Renal pelvis (tissue), 12 donors: Measurements from ENCODE around the gene XAB2. TPM values are rescaled to one million over a fixed set of nuclear protein-coding genes. Genes with fewer than 3 reads are reported as not detected.

ENCODE experiments used
- DNase-seq: peaks from one replicate; pipeline ENCODE4 v3.0.0-alpha.2; 2013
- long read RNA-seq, 16 experiments: transcript quantifications; one replicate each; lab custom pipeline, GENCODE V29; 2026
- polyA plus RNA-seq, 3 donors: library from polyadenylated mRNA; unstranded; fragments of 120-200 nt; gene quantifications; one replicate each; pipeline ENCODE4 v1.2.1, GENCODE V29; 2013; ENCODE audit not compliant: insufficient read length in 3 of 3

Gene XAB2
- 10 to 100 TPM; 37.5 to 47.5 (median 44.2) TPM for polyA plus RNA-seq
- long read RNA-seq, donor 1, transcript XAB2-201 (19 exons, 2,667 nt) = major isoform, 11 of 204 reads
- long read RNA-seq, donor 1, partial matches to known transcripts = 37 of 204 reads
- long read RNA-seq, donor 1, other reads (novel, unspliced or antisense) = 156 of 204 reads
- long read RNA-seq, donor 2, transcript XAB2-201 (19 exons, 2,667 nt) = major isoform, 11 of 11 reads
- long read RNA-seq, donor 2, partial matches to known transcripts = 0 of 11 reads
- long read RNA-seq, donor 2, other reads (novel, unspliced or antisense) = 0 of 11 reads
- long read RNA-seq, donor 3, partial matches to known transcripts = 7 of 11 reads
- long read RNA-seq, donor 3, other reads (novel, unspliced or antisense) = 0 of 11 reads
- long read RNA-seq, donor 4, transcript XAB2-201 (19 exons, 2,667 nt) = major isoform, 15 of 24 reads
- long read RNA-seq, donor 4, partial matches to known transcripts = 9 of 24 reads
- long read RNA-seq, donor 4, other reads (novel, unspliced or antisense) = 0 of 24 reads
- long read RNA-seq, donor 5, partial matches to known transcripts = 0 of 4 reads
- long read RNA-seq, donor 5, other reads (novel, unspliced or antisense) = 0 of 4 reads
- long read RNA-seq, donor 6, transcript XAB2-201 (19 exons, 2,667 nt) = major isoform, 7 of 8 reads
- long read RNA-seq, donor 6, partial matches to known transcripts = 0 of 8 reads
- long read RNA-seq, donor 6, other reads (novel, unspliced or antisense) = 0 of 8 reads
- long read RNA-seq, donor 7, transcript XAB2-201 (19 exons, 2,667 nt) = major isoform, 14 of 14 reads
- long read RNA-seq, donor 7, partial matches to known transcripts = 0 of 14 reads
- long read RNA-seq, donor 7, other reads (novel, unspliced or antisense) = 0 of 14 reads
- long read RNA-seq, donor 8, transcript XAB2-201 (19 exons, 2,667 nt) = major isoform, 6 of 6 reads
- long read RNA-seq, donor 8, partial matches to known transcripts = 0 of 6 reads
- long read RNA-seq, donor 8, other reads (novel, unspliced or antisense) = 0 of 6 reads
- long read RNA-seq, donor 9, transcript XAB2-201 (19 exons, 2,667 nt) = major isoform, 6 of 14 reads
- long read RNA-seq, donor 9, partial matches to known transcripts = 8 of 14 reads
- long read RNA-seq, donor 9, other reads (novel, unspliced or antisense) = 0 of 14 reads
- long read RNA-seq, donor 10, partial matches to known transcripts = 8 of 94 reads
- long read RNA-seq, donor 10, other reads (novel, unspliced or antisense) = 82 of 94 reads
- long read RNA-seq, donor 11, transcript XAB2-201 (19 exons, 2,667 nt) = major isoform, 8 of 130 reads
- long read RNA-seq, donor 11, partial matches to known transcripts = 10 of 130 reads
- long read RNA-seq, donor 11, other reads (novel, unspliced or antisense) = 111 of 130 reads
- long read RNA-seq, donor 12, transcript XAB2-201 (19 exons, 2,667 nt) = major isoform, 12 of 135 reads
- long read RNA-seq, donor 12, partial matches to known transcripts = 110 of 135 reads
- long read RNA-seq, donor 12, other reads (novel, unspliced or antisense) = 13 of 135 reads
- long read RNA-seq, donor 13, partial matches to known transcripts = 0 of 6 reads
- long read RNA-seq, donor 13, other reads (novel, unspliced or antisense) = 5 of 6 reads
- long read RNA-seq, donor 14 = 0 reads
- long read RNA-seq, donor 15 = 0 reads
- long read RNA-seq, donor 16, transcript XAB2-201 (19 exons, 2,667 nt) = major isoform, 5 of 13 reads
- long read RNA-seq, donor 16, partial matches to known transcripts = 8 of 13 reads
- long read RNA-seq, donor 16, other reads (novel, unspliced or antisense) = 0 of 13 reads

DNA sequence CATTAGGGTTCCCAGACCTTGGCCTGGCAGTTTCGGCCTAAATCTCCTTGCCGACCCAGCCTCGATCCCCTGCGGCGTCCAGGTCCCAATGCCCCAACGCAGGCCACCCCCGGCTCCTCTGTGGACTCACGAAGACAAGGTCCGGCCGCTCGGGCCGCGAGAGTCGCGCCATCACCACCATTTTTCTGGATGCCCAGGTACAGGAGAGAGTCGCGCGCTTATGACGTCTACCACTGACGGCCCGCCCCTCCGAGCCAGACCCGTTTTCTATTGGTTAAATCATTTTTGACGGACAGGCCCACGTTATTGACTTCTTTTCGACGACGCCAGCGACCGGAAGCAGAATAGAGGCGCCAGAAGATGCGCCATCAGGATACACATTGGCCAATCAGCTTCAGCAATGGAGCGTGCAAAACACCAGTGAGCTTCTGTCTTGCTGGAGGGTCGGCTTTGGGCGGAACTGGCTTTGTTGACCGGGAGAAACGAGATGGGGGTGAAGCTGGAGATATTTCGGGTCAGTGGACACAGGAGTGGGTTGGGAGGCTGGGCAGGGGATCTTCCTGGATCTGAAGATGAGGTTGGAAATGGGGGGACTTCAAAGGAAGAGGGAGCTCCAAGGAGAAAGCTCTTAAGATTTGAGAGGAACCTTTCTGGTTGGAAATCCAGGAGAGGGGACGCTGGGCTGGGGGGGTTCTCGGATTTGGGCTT lies at the start of gene XAB2, which contains the start of gene PET100:
Gene XAB2, minus strand, starts transcription at position 199 of the 708 bp plus-strand sequence. Its CDS starts 18 bp downstream, at position 181.
Gene PET100, plus strand, starts transcription at position 447 of the 708 bp plus-strand sequence. Its CDS starts 41 bp downstream, at position 488.
- DNase-seq = peak; percentile 99

DNA sequence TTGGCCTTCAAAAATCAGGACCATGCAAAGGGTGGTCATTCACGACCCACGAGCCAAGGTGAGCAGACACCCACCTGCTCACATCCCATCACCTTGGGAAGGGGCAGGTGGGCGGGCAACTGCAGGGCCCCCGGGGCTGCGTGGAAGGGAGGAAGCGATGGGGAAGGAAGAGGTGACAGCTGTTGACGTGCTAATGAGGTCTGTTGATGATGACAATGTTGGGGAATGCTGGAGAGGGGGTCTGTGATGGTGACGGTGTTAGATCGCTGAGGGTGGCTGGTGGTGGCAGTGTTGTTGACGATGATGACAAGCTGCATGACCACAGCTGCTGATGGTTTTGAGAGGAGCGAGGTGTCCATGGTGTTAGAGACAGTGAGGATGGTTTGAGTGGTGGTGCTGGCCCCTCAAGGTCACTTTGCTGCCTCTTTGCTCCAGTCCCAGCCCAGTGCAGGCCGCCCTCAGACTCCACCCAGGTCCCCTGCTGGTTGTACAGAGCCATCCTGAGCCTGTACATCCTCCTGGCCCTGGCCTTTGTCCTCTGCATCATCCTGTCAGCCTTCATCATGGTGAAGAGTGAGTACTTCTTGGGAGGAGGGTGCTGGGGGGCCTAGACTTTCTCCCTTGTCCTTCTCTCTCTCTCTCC lies 48.4 kb upstream of the XAB2 start:
- DNase-seq = no peak

DNA sequence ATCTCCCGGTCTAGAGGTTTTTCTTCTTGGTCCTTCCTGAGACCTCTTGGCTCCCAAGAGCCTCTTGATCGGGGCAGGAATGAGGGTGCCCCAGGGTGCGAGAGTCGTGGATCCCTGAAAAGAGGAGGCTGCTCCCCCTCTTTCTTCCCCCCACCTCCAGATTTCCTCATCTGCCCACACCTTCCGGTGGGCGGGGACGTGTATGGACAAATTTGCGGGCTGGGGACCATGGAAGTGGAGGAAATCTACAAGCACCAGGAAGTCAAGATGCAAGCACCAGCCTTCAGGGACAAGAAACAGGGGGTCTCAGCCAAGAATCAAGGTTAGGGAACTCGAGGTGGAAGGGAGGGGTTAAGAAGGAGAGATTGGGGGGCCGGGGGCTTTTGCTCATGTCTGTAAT lies 47.5 kb upstream of the XAB2 start, which contains the start of gene MCEMP1:
Gene MCEMP1, plus strand, starts transcription at position 237 of the 400 bp plus-strand sequence. Its CDS starts 31 bp downstream, at position 268.
- no peak for DNase-seq

DNA sequence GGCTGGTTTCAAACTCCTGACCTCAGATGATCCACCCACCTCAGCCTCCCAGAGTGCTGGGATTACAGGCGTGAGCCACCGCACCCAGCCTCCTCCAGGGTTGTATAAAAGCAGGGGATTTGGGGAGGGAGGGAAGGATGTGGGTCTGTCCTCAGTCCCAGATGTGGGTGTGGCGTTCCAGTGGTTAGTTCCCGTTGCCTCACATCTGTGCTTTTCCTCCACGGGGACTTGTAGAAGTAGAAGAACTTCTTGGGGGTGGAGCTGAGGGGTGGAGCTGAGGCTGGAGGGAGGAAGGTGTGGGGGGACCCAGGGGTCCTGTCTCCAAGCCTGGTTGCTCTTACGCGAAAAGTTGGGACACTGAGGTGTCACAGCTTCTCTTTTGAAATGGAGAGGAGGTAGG lies 47.0 kb upstream of the XAB2 start:
- no peak for DNase-seq

DNA sequence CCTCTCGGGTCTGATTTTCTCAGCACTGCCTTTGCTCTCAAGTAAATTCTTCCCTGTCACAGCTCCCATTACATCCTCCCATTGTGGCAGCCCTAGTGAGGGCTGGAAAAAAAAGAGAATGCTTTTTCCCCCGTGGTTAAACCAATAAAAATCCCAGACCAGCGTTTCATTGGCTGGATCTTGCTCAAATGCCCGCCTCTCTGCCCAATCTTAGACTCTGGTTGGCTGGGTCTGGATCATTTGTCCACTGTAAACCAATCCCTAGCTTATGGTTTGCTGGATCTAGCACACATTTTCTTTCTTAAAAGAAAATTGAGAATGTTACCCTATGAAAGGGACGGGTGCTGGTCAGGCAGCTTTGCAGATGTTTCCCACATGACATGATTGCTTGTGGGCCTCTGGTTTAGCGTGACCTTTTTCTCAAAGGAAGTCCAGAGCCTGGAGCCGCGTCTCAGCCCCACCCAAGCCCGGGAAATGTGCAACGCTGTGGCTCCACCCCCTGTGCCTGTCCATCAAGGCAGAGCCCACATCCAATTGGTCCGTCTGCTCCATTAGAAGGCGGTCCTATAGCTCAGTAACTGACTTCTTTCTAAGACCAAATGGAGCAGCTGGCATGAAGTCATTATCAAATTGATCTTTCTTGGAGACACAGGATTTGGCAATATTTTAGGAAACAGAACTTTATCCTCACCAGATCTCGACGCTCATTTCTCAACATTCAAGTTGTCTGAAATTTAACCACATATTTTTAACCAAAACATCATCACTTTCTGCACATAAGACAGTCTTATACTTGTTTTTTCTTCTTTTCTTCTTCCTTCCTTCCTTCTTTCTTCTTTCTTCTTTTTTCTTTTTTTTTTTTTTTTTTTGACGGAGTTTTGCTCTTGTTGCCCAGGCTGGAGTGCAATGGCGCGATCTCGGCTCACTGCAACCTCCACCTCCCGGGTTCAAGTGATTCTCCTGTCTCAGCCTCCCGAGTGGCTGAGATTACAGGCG lies 45.0 kb upstream of the XAB2 start:
- DNase-seq = no peak

DNA sequence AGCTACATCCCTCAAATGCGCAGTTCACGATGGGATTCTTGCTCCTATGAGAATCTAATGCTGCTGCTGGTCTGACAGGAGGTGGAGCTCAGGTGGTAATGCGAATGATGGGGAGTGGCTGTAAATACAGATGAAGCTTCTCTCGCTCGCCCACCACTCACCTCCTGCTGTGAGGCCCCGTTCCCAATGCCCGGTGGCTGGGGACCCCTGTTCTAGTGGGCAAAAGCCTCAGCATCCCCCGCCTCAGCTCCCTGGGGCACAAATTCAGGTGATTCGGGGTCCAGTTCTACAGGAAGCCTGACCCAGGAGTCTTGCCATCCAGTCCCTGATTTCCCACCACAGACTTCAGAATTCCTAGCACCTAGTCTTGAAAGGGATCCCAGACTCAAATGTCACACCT lies 43.2 kb upstream of the XAB2 start:
- no peak for DNase-seq

DNA sequence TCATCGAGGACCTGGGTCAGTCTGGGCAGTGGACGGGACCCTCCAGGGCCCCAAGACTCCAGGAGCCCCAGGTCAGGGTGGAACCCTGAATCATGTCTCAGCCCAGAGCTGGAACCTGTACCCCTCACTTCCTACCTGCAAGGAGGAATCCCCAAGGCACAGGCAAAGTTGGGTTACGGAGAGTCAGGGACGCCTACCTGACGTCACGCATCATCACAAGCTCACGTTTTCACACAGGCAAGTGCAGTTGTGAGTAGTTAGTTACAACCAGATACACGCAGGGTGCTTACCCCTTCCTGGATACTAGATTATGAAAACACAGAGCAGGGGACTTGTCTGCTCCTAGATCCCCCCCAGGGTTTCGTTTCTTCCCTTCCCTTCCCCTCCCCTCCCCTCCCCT lies 41.4 kb upstream of the XAB2 start:
- DNase-seq = no peak

DNA sequence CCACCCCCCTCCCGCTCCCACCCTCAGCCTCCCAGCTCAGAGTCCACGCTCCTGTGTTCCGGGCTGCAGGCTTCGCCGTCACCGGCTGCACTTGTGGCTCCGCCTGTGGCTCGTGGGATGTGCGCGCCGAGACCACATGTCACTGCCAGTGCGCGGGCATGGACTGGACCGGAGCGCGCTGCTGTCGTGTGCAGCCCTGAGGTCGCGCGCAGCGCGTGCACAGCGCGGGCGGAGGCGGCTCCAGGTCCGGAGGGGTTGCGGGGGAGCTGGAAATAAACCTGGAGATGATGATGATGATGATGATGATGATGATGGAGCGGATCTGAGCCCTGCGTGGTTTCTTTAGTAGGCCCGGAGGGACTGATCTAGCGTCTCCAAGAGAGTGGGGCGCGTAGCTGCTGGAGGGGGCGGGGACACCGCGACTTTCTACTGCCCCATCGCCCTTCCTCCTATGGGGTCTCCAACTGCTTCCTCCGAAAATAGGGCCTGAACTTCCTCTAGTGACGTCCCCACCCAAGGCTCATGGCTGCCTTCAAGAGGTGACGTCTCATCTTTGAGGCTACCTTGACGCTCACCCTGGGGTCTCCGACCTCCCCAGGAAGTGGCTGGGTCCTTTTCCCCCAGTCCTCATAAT lies 40.9 kb upstream of the XAB2 start:
- peak; percentile 27 for DNase-seq

DNA sequence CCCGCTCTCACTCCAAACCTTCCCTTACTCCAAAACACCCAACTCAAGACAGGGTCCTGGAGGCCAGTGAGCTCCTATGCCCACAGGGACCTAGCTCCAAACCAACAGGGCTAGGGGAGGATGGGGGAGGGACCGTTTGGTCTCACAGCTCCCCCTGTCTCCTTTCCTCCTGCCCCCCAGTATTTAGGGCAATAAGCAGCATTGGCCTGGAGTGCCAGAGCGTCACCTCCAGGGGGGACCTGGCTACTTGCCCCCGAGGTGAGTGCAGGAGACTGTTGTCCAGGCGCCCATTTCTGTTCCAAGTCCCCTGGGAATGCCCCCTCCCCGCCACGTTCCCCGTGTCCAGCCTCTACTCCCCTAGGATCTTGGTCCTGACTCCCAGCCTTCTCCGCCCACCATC lies 40.3 kb upstream of the XAB2 start:
- DNase-seq = no peak

DNA sequence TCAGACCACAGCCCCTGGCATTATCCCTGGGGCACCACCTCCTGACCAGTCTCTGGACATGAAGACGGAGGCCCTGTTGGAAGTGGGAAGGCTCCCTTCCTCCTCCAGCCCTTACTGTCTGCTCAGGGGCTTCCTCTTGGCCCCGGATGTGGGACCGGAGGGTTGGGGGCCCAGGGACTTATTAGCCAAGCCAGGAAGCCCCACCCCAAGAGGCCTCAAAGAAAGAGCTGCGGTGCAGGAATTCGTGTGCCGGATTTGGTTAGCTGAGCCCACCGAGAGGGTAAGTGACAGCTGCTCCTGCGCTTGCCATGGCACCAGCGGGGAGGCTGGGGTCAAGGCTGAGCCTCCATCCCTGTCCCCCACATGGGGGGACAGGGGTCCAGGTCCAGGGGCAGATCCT lies 39.5 kb upstream of the XAB2 start, which contains the start of gene RETN:
Gene RETN, plus strand, starts transcription at position 208 of the 400 bp plus-strand sequence. CDS start 278 bp downstream, outside the sequence.
- DNase-seq = no peak

DNA sequence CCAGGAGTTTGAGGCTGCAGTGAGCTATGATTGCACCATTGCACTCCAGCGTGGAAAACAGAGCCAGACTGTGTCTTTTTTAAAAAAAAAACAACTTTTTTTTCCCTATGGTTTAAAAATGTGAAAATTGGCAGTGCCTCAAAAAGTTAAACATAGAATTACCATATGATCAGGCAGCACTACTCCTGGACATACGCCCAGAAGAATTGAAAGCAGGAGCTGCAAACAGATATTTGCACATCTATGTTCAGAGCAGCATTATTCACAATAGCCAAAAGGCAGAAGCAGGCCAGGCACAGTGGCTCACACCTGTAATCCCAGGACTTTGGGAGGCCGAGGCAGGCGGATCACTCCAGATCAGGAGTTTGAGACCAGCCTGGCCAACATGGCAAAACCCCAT lies 35.7 kb upstream of the XAB2 start:
- DNase-seq = no peak

DNA sequence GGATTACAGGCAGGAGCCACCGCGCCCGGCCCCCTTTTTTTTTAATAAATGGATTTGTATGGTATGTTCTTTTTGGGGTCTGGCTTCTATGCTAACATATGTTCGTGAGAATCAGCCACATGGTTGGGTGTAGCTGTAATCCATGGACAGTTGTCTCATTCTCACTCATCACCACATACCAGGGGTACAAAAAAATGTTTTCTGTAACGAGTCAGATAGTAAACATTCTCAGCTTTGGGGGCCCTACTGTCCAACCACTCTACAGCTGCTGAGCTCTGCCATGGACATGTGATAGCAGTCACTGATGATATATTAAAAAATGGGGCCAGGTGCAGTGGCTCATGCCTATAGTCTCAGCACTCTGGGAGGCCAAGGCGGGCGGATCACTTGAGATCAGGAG lies 34.4 kb upstream of the XAB2 start:
- no peak for DNase-seq

DNA sequence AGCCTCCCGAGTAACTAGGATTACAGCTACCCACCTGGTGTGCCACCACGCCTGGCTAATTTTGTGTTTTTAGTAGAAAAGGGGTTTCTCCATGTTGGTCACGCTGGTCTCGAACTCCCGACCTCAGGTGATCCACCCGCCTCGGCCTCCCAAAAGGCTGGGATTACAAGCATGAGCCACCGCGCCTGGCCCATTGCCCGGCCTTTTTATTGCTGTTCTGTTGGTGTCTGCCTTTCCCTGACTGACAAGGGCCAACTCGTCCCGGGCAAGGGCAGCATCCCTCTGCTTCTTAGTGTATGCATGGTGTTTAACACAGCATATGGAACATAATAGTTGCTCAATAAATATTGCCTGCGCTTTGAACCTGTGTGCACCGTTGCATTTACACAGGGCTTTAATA lies 33.3 kb upstream of the XAB2 start:
- DNase-seq = no peak

DNA sequence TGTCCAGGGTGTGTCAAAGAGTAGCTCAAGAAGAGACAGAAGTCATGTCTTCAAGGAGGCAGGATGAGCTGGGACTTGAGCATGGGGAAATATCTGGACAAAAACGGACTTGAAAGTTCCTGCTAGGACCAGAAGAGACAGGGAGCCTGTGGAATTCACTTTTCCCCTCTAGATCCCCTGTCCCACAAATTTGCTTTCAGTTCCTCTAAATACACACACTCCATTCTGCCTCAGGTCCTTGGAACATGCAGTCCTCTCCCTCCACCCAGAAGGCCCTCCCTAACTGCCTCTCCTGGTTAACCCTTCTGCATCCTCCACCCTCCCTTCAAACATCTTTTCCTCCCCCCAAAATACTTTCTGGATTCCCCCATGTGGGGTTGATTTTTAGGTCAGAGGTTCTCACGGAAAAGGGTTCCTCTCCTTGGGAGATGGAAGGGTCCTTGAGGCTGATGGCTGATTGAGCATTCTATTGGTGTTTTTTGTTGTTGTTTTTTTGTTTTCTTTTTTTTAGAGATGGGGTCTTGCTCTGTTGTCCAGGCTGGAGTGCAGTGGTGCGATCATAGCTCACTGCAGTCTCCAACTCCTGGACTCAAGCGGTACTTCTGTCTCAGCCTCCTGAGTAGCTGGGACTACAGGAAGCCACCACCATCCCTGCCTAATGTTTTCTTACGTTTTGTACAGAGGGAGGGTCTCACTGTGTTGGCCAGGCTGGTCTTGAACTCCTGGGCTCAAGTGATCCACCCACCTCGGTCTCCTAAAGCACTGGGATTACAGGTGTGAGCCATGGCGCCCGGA lies 32.6 kb upstream of the XAB2 start:
- no peak for DNase-seq

DNA sequence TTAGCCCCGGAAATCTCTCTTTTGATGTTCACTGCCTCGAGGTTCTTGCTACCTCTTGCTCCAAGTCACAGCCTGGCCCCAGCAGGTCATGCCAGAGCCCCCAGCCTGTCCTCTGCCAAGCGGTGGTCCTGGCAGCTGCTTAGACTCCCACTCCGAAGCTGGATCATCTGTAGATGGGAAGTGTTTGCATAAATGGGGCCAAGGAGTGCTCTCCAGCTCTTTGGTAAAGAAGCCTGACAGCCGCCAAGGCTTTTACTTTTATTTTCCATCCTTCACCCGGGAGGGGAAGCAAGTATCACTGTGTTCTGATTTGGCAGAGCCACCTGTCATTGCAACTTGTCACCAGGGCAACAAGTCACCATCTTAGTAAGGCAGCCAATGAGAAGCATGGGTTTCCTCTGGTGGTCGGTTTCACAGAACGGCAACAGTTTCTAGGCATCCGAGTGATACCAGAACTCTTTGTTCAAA lies 28.9 kb upstream of the XAB2 start:
- DNase-seq = no peak

DNA sequence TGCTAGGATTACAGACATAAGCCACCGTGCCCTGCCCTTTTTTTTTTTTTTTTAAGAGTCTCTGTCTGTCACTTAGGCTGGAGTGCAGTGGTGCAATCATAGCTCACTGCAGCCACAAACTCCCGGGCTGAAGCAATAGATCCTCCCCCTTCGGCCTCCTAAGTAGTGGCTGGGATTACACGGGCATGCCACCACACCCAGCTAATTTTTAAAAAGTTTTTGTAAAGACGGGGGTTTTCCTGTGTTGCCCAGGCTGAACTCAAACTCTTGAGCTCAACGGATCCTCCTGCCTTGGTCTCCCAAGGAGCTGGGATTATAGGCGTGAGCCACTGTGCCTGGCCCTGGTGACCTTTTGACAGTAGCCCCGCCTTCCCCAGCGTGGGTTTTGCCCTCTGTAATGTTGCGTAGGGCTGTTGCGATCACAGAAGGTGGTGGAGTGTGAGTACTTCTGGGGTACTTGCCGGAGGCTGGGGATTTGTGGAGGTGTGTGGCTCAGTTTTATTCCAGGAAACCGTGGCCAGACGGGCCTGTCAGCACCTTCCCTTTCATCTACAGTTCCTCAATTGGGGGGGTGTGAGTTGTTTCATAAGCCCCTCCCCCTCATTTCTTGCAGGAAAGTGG lies 27.9 kb upstream of the XAB2 start:
- DNase-seq = no peak
